GM12878 (cell line): ENCODE measurements around the gene TTC4. TPM values are rescaled to one million over a fixed set of nuclear protein-coding genes. Genes with fewer than 3 reads are reported as not detected.

ENCODE experiments used
- ATF7 ChIP-seq: fragments of 450-650 bp; IDR thresholded peaks from 2 replicates; pipeline ENCODE4 v1.6.1; 2016; ENCODE audit warnings: low read depth, mild to moderate bottlenecking
- CBFB ChIP-seq: IDR thresholded peaks from 2 replicates; pipeline ENCODE4 v1.6.1; 2016; ENCODE audit warnings: antibody characterized with exemption, low read depth
- DPF2 ChIP-seq: fragments of 450-650 bp; IDR thresholded peaks from 2 replicates; pipeline ENCODE4 v1.6.1; 2017; ENCODE audit warnings: mild to moderate bottlenecking
- E2F4 ChIP-seq: IDR thresholded peaks from 2 replicates; pipeline ENCODE4 v1.6.1; 2012; ENCODE audit warnings: low read depth, low read length, improper control_type of control experiment
- HCFC1 ChIP-seq: fragments of 150-350 bp; IDR thresholded peaks from 2 replicates; pipeline ENCODE4 v1.6.1; 2014; ENCODE audit warnings: low read length
- HDAC2 ChIP-seq: fragments of 200-600 bp; sonication (generic); IDR thresholded peaks from 2 replicates; pipeline ENCODE4 v1.6.1; 2017
- IKZF1 ChIP-seq: fragments of 450-650 bp; conservative IDR thresholded peaks from 2 replicates; pipeline ENCODE4 v1.6.1; 2017; ENCODE audit warnings: antibody characterized with exemption, mild to moderate bottlenecking
- KLF5 ChIP-seq: fragments of 450-650 bp; IDR thresholded peaks from 2 replicates; pipeline ENCODE4 v1.6.1; 2014; ENCODE audit warnings: mild to moderate bottlenecking; ENCODE audit not compliant: partially characterized antibody
- LARP7 ChIP-seq: fragments of 450-650 bp; IDR thresholded peaks from 2 replicates; pipeline ENCODE4 v1.6.1; 2017; ENCODE audit warnings: mild to moderate bottlenecking
- MLLT1 ChIP-seq: fragments of 450-650 bp; IDR thresholded peaks from 2 replicates; pipeline ENCODE4 v1.6.1; 2016; ENCODE audit warnings: mild to moderate bottlenecking
- MYC ChIP-seq: IDR thresholded peaks from 2 replicates; pipeline ENCODE4 v1.6.1; 2011; ENCODE audit warnings: mild to moderate bottlenecking, low read length, moderate library complexity, inconsistent platforms; ENCODE audit not compliant: insufficient read depth, insufficient replicate concordance, insufficient read length, severe bottlenecking
- POLR2AphosphoS2 ChIP-seq: IDR thresholded peaks from 2 replicates; pipeline ENCODE4 v1.6.1; 2011; ENCODE audit warnings: low read depth, mild to moderate bottlenecking, low read length, improper control_type of control experiment, moderate library complexity
- RAD21 ChIP-seq: IDR thresholded peaks from 2 replicates; pipeline ENCODE4 v1.6.1; 2011; ENCODE audit warnings: mild to moderate bottlenecking, low read depth, low read length, moderate library complexity; ENCODE audit not compliant: insufficient read depth
- SIN3A ChIP-seq: IDR thresholded peaks from 2 replicates; pipeline ENCODE4 v1.6.1; 2012; ENCODE audit warnings: low read depth, low read length, improper control_type of control experiment
- SIX5 ChIP-seq: IDR thresholded peaks from 2 replicates; pipeline ENCODE4 v1.6.1; 2011; ENCODE audit warnings: mild to moderate bottlenecking, low read depth, low read length, moderate library complexity; ENCODE audit not compliant: severe bottlenecking
- SMAD5 ChIP-seq: IDR thresholded peaks from 2 replicates; pipeline ENCODE4 v1.6.1; 2016; ENCODE audit warnings: antibody characterized with exemption, low read depth
- SP1 ChIP-seq: IDR thresholded peaks from one replicate; pipeline ENCODE4 v1.6.1; 2011; ENCODE audit warnings: low read depth, low read length
- TAF1 ChIP-seq: IDR thresholded peaks from 2 replicates; pipeline ENCODE4 v1.6.1; 2011; ENCODE audit warnings: mild to moderate bottlenecking, low read depth, low read length, borderline replicate concordance
- YBX1 ChIP-seq: fragments of 450-650 bp; IDR thresholded peaks from 2 replicates; pipeline ENCODE4 v1.6.1; 2016; ENCODE audit warnings: antibody characterized with exemption
- ZNF24 ChIP-seq: fragments of 450-650 bp; IDR thresholded peaks from 2 replicates; pipeline ENCODE4 v1.6.1; 2017; ENCODE audit warnings: antibody characterized with exemption, mild to moderate bottlenecking
- polyA plus RNA-seq, 11 experiments: library from polyadenylated mRNA; depleted of rRNA in 4 of 11; unstranded in 6 of 11; stranded (reverse) in 5 of 11; fragments of >200 nt; fragmentation: Nextera tagmentation in 4 of 11; fragmentation: Illumina TruSeq in 1 of 11; extraction: Ambion mirVana in 4 of 11; extraction: Trizol in 1 of 11; gene quantifications; 1 replicate in 1 of 11; 2 replicates in 10 of 11; pipeline versions ENCODE4 v1.2.1 to v1.2.3, GENCODE V29; 2011 to 2016; ENCODE audit warnings: inconsistent platforms in 2 of 11, missing spikeins in 2 of 11, low read depth in 1 of 11
- total RNA-seq, 4 experiments: library from RNA; depleted of rRNA in 3 of 4; stranded (reverse); fragments of >200 nt in 3 of 4; fragmentation: Illumina TruSeq in 1 of 4; extraction: Trizol in 1 of 4; gene quantifications; 2 replicates each; pipeline versions ENCODE4 v1.2.1 to v1.2.3, GENCODE V29; 2013 to 2021
- TF ChIP-seq, protein P1 (sequence below): fragments of 150-350 bp; IDR thresholded peaks from 2 replicates; pipeline ENCODE4 v1.6.1; 2016; ENCODE audit warnings: low read depth, low read length
- TF ChIP-seq, protein P2 (sequence below): fragments of 450-650 bp; IDR thresholded peaks from 2 replicates; pipeline ENCODE4 v1.6.1; 2017; ENCODE audit warnings: mild to moderate bottlenecking, moderate library complexity

Gene TTC4
- total and polyA plus RNA-seq, 10 of the 15 experiments (the other 5 are each of a cell fraction or from before 2014, with no cell fraction given): 23.4 to 50.5 (median 36.0) TPM

GRCh38 chr1:54764133-54764921 lies 48.7 kb downstream of the TTC4 start, which contains the start of gene PARS2 (continued):
- TF ChIP-seq, protein P1, sequence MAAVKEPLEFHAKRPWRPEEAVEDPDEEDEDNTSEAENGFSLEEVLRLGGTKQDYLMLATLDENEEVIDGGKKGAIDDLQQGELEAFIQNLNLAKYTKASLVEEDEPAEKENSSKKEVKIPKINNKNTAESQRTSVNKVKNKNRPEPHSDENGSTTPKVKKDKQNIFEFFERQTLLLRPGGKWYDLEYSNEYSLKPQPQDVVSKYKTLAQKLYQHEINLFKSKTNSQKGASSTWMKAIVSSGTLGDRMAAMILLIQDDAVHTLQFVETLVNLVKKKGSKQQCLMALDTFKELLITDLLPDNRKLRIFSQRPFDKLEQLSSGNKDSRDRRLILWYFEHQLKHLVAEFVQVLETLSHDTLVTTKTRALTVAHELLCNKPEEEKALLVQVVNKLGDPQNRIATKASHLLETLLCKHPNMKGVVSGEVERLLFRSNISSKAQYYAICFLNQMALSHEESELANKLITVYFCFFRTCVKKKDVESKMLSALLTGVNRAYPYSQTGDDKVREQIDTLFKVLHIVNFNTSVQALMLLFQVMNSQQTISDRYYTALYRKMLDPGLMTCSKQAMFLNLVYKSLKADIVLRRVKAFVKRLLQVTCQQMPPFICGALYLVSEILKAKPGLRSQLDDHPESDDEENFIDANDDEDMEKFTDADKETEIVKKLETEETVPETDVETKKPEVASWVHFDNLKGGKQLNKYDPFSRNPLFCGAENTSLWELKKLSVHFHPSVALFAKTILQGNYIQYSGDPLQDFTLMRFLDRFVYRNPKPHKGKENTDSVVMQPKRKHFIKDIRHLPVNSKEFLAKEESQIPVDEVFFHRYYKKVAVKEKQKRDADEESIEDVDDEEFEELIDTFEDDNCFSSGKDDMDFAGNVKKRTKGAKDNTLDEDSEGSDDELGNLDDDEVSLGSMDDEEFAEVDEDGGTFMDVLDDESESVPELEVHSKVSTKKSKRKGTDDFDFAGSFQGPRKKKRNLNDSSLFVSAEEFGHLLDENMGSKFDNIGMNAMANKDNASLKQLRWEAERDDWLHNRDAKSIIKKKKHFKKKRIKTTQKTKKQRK: no peak
- peak; percentile 39; the same call in 1 of the 2 replicates for TF ChIP-seq SIN3A
- TF ChIP-seq LARP7: peak; percentile 83
- TF ChIP-seq RAD21: no peak
- TF ChIP-seq CBFB: peak; percentile 48; the same call in 1 of the 2 replicates
- peak; percentile 75 for TF ChIP-seq SP1
- 0 out of 2 replicates have a peak, but pooled peaks have one; percentile 48 for TF ChIP-seq DPF2
- TF ChIP-seq KLF5: no peak
- TF ChIP-seq ZNF24: no peak
- TF ChIP-seq E2F4: peak; percentile 59; the same call in 1 of the 2 replicates
- TF ChIP-seq TAF1: peak; percentile 56; the same call in 1 of the 2 replicates
- no peak for TF ChIP-seq HDAC2
- no peak for TF ChIP-seq YBX1
- peak; percentile 86 for TF ChIP-seq IKZF1
- TF ChIP-seq, protein P2, sequence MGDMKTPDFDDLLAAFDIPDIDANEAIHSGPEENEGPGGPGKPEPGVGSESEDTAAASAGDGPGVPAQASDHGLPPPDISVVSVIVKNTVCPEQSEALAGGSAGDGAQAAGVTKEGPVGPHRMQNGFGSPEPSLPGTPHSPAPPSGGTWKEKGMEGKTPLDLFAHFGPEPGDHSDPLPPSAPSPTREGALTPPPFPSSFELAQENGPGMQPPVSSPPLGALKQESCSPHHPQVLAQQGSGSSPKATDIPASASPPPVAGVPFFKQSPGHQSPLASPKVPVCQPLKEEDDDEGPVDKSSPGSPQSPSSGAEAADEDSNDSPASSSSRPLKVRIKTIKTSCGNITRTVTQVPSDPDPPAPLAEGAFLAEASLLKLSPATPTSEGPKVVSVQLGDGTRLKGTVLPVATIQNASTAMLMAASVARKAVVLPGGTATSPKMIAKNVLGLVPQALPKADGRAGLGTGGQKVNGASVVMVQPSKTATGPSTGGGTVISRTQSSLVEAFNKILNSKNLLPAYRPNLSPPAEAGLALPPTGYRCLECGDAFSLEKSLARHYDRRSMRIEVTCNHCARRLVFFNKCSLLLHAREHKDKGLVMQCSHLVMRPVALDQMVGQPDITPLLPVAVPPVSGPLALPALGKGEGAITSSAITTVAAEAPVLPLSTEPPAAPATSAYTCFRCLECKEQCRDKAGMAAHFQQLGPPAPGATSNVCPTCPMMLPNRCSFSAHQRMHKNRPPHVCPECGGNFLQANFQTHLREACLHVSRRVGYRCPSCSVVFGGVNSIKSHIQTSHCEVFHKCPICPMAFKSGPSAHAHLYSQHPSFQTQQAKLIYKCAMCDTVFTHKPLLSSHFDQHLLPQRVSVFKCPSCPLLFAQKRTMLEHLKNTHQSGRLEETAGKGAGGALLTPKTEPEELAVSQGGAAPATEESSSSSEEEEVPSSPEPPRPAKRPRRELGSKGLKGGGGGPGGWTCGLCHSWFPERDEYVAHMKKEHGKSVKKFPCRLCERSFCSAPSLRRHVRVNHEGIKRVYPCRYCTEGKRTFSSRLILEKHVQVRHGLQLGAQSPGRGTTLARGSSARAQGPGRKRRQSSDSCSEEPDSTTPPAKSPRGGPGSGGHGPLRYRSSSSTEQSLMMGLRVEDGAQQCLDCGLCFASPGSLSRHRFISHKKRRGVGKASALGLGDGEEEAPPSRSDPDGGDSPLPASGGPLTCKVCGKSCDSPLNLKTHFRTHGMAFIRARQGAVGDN: no peak
- peak; percentile 35 for TF ChIP-seq MYC
- no peak for TF ChIP-seq POLR2AphosphoS2
- TF ChIP-seq SMAD5: peak; percentile 45; the same call in 1 of the 2 replicates
- peak; percentile 44; the same call in 1 of the 2 replicates for TF ChIP-seq MLLT1
- TF ChIP-seq SIX5: no peak
- TF ChIP-seq HCFC1: peak; percentile 70
- TF ChIP-seq ATF7: peak; percentile 71
